Right lobe of liver (tissue), 6 donors: ENCODE data around the gene ANKRD23. TPM values are rescaled to one million over a fixed set of nuclear protein-coding genes. Genes with fewer than 3 reads are reported as not detected.

Experiments used
- ATAC-seq, 4 donors: fragments of 200-7000 bp; cut with Tn5 transposase; one replicate each; pipeline ENCODE4 v1.9.1; 2020; ENCODE audit warnings: mild to moderate bottlenecking in 4 of 4, moderate library complexity in 4 of 4
- DNase-seq, 3 donors: peaks; one replicate each; pipeline ENCODE4 v3.0.0-alpha.2; 2020
- H3K27ac ChIP-seq, 3 donors: fragments of 200-600 bp; one replicate each; pipeline ENCODE4 v1.8.0; 2022
- H3K27me3 ChIP-seq, 2 donors: fragments of 200-600 bp; one replicate each; pipeline ENCODE4 v1.8.0; 2022
- H3K36me3 ChIP-seq, 4 donors: fragments of 200-600 bp; sonication (generic) in 1 of 4; one replicate each; pipeline versions ENCODE4 v1.5.1 to v1.8.0; 2017 to 2022; ENCODE audit warnings: control low read depth in 1 of 4
- H3K4me1 ChIP-seq, 4 donors: fragments of 200-600 bp; sonication (generic) in 1 of 4; one replicate each; pipeline versions ENCODE4 v1.5.1 to v1.8.0; 2017 to 2022; ENCODE audit warnings: control low read depth in 1 of 4
- H3K4me3 ChIP-seq, 3 donors: fragments of 200-600 bp; one replicate each; pipeline ENCODE4 v1.8.0; 2022
- H3K9me3 ChIP-seq, 4 donors: fragments of 200-600 bp; sonication (generic) in 1 of 4; one replicate each; pipeline versions ENCODE4 v1.5.1 to v1.8.0; 2017 to 2022; ENCODE audit warnings: control low read depth in 1 of 4
- POLR2A ChIP-seq: fragments of 450-650 bp; IDR thresholded peaks from one replicate; pipeline ENCODE4 v1.6.1; 2017; ENCODE audit warnings: antibody characterized with exemption, mild to moderate bottlenecking
- WGBS: methylation state at CpG from one replicate; pipeline ENCODE4 v1.1.6; 2018; ENCODE audit warnings: low coverage, low lambda C conversion rate; ENCODE audit not compliant: insufficient coverage; ENCODE audit errors: missing lambda C conversion rate; 5-methylcytosine and 5-hydroxymethylcytosine counted together
- intact Hi-C, 2 donors: fragments of 100-400 bp; cut with DNase I; formaldehyde crosslinking; loops; one replicate each; pipeline versions ENCODE4 v1.11.2 to v1.14.1; 2022
- total RNA-seq, 6 experiments: library from RNA; depleted of rRNA in 2 of 6; stranded (reverse); fragments of >200 nt in 2 of 6; fragmentation: NEBNext Ultra II Directional in 3 of 6; extraction: Animal tissue kit (Norgen Biotek cat#: 25700) in 3 of 6; gene quantifications; one replicate each; pipeline versions ENCODE4 v1.1.0 to v1.2.4, GENCODE V29; 2016 to 2023
- TF ChIP-seq, protein P1 (sequence below), 4 donors: fragments of 200-600 bp in 3 of 4; fragments of 450-650 bp in 1 of 4; IDR thresholded peaks; one replicate each; pipeline versions ENCODE4 v1.5.1 to v1.8.0; 2016 to 2022; ENCODE audit warnings: antibody characterized with exemption in 4 of 4, mild to moderate bottlenecking in 2 of 4
- donor health status: DM: no; HTN: yes; CAD: no.
- donor health status: DM: no; HTN: no; CAD: no.
- donor health status: DM: no; HTN: no; CAD: no.
- donor health status: DM: no; HTN: yes; CAD: no.
- donor health status: DM: no; HTN: yes; CAD: no.

ANKRD23 gene
- total RNA-seq, 6 experiments from 2014 or later: 0.98 to 4.0 (median 2.7) TPM

DNA sequence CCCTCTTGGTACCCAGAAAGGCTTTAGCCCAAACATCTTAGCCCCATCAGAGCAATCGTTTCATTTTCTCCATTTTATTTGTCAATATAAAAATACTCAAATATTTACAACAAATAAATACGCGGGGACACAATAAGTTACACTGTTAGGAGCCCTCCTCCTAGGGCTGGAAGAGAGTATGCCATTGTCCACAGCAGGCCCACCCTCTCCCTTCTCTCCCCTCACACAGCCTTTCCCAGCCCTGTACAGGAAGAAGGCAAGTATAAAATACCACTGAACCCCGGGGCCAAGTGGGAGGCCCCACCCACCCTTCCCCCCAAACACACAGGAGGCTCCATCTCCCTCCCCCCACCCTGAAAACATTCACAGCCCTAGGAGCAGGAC lies 15.9 kb upstream of the ANKRD23 start:
- 36% methylated on average over 3 of the region's 4 CpGs for WGBS
- peaks cover 0 to 33% (median 19%) of the 10 kb centered on the region in 4 donors for H3K36me3 ChIP-seq
- ATAC-seq (no peak), DNase-seq (no peak)
- TF ChIP-seq POLR2A: no peak
- TF ChIP-seq, protein P1, sequence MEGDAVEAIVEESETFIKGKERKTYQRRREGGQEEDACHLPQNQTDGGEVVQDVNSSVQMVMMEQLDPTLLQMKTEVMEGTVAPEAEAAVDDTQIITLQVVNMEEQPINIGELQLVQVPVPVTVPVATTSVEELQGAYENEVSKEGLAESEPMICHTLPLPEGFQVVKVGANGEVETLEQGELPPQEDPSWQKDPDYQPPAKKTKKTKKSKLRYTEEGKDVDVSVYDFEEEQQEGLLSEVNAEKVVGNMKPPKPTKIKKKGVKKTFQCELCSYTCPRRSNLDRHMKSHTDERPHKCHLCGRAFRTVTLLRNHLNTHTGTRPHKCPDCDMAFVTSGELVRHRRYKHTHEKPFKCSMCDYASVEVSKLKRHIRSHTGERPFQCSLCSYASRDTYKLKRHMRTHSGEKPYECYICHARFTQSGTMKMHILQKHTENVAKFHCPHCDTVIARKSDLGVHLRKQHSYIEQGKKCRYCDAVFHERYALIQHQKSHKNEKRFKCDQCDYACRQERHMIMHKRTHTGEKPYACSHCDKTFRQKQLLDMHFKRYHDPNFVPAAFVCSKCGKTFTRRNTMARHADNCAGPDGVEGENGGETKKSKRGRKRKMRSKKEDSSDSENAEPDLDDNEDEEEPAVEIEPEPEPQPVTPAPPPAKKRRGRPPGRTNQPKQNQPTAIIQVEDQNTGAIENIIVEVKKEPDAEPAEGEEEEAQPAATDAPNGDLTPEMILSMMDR (IDR thresholded peaks at IDR 0.05): no peak
- H3K9me3 ChIP-seq: no peaks in the 10 kb centered on the region
- no peak overlapping the region for H3K4me3 ChIP-seq
- peak overlapping the region in 1 of 3 donors; percentile 65 for H3K27ac ChIP-seq
- H3K27me3 ChIP-seq: no peaks in the 10 kb centered on the region
- intact Hi-C loops: loop anchor here (5.0 to 10.0 kb wide), 4 partner anchors 42 to 93 kb away; partner anchors contain the start of gene CNNM3 (in 2 of the 2)
- peaks cover 0 to 69% (median 21%) of the 10 kb centered on the region in 4 donors for H3K4me1 ChIP-seq

DNA sequence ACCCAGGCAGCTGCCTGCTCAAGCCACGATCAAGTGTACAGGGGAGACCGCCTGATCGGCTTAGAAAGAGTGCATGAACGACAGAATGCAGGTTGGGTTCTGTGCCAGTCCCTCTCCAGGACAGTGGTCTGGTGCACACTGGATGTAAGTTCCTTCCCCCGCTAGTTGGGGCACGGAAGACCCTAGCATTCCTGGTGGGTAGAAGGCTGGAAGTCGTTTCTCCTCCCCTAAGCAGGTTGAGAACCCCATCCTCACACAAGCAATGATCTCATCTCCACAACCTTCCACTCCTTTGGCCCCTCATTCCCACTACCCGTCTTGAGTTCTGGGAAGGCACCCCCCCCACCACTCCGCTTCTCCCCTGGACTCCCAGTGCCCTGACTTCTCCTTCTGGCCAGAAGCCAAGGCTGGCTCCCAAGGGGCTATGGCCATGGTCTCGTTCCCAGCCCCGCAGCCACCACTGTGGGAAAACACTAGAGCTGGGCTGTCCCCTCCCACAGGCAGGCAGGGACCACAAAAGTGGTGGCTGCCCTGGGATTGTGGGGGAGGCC lies 15.4 kb upstream of the ANKRD23 start:
- TF ChIP-seq POLR2A: no peak
- TF ChIP-seq, protein P1 (IDR thresholded peaks at IDR 0.05): no peak
- peaks cover 0 to 28% (median 15%) of the 10 kb centered on the region in 4 donors for H3K36me3 ChIP-seq
- peak overlapping the region in 2 of 3 donors; percentile 26 to 65 for H3K27ac ChIP-seq
- intact Hi-C loops: loop anchor here in 1 of 2 donors (5.0 kb wide), 1 partner anchor 93 kb away; no protein-coding TSS in a partner anchor
- no peak overlapping the region for H3K4me3 ChIP-seq
- H3K9me3 ChIP-seq: no peaks in the 10 kb centered on the region
- H3K4me1 ChIP-seq: peaks cover 0 to 67% (median 21%) of the 10 kb centered on the region in 4 donors
- H3K27me3 ChIP-seq: no peaks in the 10 kb centered on the region
- 63% methylated on average over 3 of the region's 11 CpGs for WGBS
- DNase-seq (no peak), ATAC-seq (no peak)

DNA sequence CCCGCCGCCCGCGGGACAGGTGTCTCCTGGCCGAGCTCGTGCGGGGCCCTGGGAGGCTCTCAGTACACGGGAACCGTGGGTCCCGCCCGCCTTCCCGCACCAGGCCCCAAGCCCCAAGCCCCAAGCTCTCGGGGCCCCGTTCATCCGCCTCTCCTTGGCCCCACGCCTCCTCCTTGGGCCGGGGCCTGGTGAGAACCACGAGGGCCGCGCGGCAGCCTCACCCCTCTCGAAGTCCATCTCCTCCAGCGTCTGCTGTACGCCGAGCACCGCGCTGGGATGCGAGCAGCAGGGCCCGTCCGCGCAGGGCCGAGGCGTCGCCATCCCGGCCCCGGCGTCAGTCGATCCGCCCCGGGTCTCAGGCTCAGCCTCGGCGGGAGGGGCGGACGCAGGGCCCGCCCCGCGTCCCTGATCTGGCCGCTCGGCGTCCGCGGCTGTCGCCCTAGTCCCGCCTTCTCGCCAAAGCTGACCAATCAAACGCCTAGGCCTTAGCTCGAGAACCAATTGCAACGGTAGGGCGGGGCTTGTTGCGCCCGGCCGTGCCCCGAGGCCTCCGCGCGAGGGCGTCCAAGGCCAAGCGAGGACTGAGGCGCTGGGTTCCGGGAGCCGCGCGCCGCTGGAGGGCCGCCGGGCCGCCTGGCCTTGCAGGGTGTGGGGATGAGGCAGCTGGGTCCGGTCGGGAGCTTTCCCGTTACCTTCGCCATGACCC lies 14.0 kb upstream of the ANKRD23 start, which contains the start of gene ANKRD39:
TSS of gene ANKRD39 (minus strand) at position 350 of the 706 bp plus-strand sequence. CDS start at position 321, 29 bp downstream.
- ATAC-seq: peak; percentile 85 to 95 (median 90)
- intact Hi-C loops: loop anchor here in 1 of 2 donors (5.0 kb wide), 1 partner anchor 94 kb away; no protein-coding TSS in a partner anchor
- Histone ChIP-seq H3K4me3 (peak within 1 kb of the TSS; percentile 66 to 87 (median 75)), H3K36me3 (peaks cover 0 to 24% (median 12%) of the 10 kb centered on the region in 4 donors), H3K27me3 (no peaks in the 10 kb centered on the region), H3K4me1 (peaks cover 0 to 58% (median 21%) of the 10 kb centered on the region in 4 donors), H3K9me3 (no peaks in the 10 kb centered on the region), H3K27ac (peak within 1 kb of the TSS; percentile 58 to 75 (median 66))
- DNase-seq: peak; percentile 97 to 98 (median 98)
- WGBS: 0% methylated on average over 4 of the region's 81 CpGs
- TF ChIP-seq, protein P1 (IDR thresholded peaks at IDR 0.05): peak; percentile 87 to 93 (median 87)
- peak; percentile 89 for TF ChIP-seq POLR2A

DNA sequence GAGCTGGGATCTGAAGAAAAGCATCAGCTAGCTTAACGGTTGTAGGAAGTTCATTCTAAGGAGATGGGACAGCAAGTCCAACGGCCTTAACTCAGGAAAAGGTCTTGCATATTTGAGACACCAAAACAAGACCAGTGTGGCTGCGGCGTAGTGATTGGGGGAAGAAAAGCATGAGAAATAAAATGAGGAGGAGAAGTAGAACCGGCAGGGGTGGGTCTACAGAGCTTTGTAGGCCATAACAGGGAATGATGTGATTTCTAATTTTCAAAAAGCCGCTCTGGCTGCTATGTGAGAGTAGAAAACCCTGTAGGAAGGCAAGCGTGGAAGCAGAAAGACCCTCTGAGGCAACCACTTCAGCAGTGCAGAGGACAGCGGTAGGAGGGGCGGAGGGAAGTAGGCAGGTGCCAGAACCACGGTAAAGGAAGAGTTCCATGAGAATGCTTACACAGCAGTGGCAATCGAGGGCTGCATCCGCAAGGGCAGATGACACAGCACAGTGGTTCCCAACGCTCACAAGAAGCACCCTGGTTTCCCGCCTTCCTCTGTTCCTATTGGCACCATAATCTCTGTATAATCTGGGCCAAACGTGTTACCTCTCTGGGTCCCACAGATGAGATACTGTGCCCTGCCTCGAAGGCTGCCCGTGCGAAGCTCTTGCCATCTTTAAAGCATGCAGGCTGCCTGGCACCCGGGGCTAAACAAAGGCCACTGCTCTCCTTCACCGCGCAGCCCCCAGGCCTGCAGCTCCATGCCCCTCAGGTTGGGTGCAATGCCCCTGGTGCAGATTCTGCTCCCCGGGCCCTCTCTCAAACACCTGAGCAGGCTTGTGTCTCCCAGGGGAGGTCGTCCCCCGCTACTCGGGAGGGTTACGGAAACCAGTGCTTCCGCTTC lies 13.2 kb upstream of the ANKRD23 start:
- peak; percentile 6 to 21 (median 19) for ATAC-seq

More for the DNA sequence above, 13.2 kb upstream of the ANKRD23 start:
- H3K27me3 ChIP-seq: no peaks in the 10 kb centered on the region
- H3K27ac ChIP-seq: peak overlapping the region; percentile 46 to 75 (median 66)
- intact Hi-C loops: loop anchor here in 1 of 2 donors (5.0 kb wide), 1 partner anchor 95 kb away; no protein-coding TSS in a partner anchor
- no peak for DNase-seq
- no peaks in the 10 kb centered on the region for H3K9me3 ChIP-seq
- H3K36me3 ChIP-seq: peaks cover 0 to 29% (median 15%) of the 10 kb centered on the region in 4 donors
- 17% methylated on average over 18 of the region's 27 CpGs for WGBS
- peaks cover 0 to 52% (median 18%) of the 10 kb centered on the region in 4 donors for H3K4me1 ChIP-seq
- H3K4me3 ChIP-seq: peak overlapping the region; percentile 66 to 87 (median 75)
- no peak for TF ChIP-seq POLR2A
- TF ChIP-seq, protein P1 (IDR thresholded peaks at IDR 0.05): no peak
